BJ (cell line): ENCODE data around the gene ERC1. TPM values are rescaled to one million over a fixed set of nuclear protein-coding genes. Genes with fewer than 3 reads are reported as not detected.

Source experiments
- CTCF ChIA-PET: fragments of 350-600 bp; formaldehyde crosslinking; extraction: SDS; loops from one replicate; lab custom pipeline; 2021; ENCODE audit warnings: antibody characterized with exemption, inconsistent platforms; lab: Yijun Ruan, JAX
- POLR2A ChIA-PET: fragments of 300-600 bp; sonication (Branson Sonifier 250); formaldehyde crosslinking; extraction: SDS; loops from one replicate; lab custom pipeline; 2021; ENCODE audit warnings: antibody characterized with exemption; lab: Charles Lee
- DNase-seq: peaks from one replicate; pipeline ENCODE4 v3.0.0-alpha.2; 2011; ENCODE audit warnings: low read depth
- H3K27me3 ChIP-seq: 2 replicates; pipeline ENCODE4 v1.6.0; 2011; ENCODE audit warnings: low read length; ENCODE audit not compliant: control insufficient read depth, insufficient read depth
- H3K36me3 ChIP-seq: 2 replicates; pipeline ENCODE4 v1.5.1; 2011; ENCODE audit warnings: low read length; ENCODE audit not compliant: control insufficient read depth, insufficient read depth
- H3K4me3 ChIP-seq: 2 replicates; pipeline ENCODE4 v1.5.1; 2011; ENCODE audit warnings: low read depth, mild to moderate bottlenecking, control low read depth, low read length
- polyA plus RNA-seq: library from polyadenylated mRNA; depleted of rRNA; stranded (reverse); fragments of >200 nt; gene quantifications from 2 replicates; pipeline ENCODE4 v1.2.3, GENCODE V29; 2011
- TF ChIP-seq, protein P1 (sequence below): IDR thresholded peaks from 2 replicates; pipeline ENCODE4 v1.5.1; 2011; ENCODE audit warnings: low read depth, mild to moderate bottlenecking, control low read depth, inconsistent platforms, low read length, moderate library complexity; ENCODE audit not compliant: insufficient read depth

ERC1 gene
- polyA plus RNA-seq, 1 experiment, result 14.5 TPM

DNA sequence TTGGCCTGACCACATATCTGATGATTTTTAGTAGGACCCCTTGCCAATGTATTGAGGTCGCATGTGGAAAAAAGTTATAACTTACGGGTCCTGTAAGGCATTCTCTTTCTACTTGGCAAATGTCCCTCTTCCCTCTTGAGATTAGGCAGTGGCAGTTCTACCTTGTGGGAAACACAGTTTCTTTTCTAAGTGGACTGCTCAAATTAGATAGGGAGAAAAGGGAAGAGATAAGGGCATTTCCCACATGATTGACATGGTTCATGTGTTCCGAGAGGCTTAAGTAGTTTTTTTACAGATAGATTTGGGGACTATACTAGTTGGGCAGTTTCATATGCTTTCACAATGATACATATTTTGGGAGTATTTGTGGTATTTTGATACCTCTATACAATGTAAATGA lies 448.7 kb downstream of the ERC1 start:
- TF ChIP-seq, protein P1, sequence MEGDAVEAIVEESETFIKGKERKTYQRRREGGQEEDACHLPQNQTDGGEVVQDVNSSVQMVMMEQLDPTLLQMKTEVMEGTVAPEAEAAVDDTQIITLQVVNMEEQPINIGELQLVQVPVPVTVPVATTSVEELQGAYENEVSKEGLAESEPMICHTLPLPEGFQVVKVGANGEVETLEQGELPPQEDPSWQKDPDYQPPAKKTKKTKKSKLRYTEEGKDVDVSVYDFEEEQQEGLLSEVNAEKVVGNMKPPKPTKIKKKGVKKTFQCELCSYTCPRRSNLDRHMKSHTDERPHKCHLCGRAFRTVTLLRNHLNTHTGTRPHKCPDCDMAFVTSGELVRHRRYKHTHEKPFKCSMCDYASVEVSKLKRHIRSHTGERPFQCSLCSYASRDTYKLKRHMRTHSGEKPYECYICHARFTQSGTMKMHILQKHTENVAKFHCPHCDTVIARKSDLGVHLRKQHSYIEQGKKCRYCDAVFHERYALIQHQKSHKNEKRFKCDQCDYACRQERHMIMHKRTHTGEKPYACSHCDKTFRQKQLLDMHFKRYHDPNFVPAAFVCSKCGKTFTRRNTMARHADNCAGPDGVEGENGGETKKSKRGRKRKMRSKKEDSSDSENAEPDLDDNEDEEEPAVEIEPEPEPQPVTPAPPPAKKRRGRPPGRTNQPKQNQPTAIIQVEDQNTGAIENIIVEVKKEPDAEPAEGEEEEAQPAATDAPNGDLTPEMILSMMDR, result no peak
- ChIA-PET CTCF (no interaction called here), POLR2A (no interaction called here)
- Histone ChIP-seq H3K27me3 (no peaks in the 10 kb centered on the region), H3K36me3 (no peaks in the 10 kb centered on the region), H3K4me3 (no peak overlapping the region)
- DNase-seq, result no peak

- TF ChIP-seq, protein P1, result no peak
- no peaks in the 10 kb centered on the region for H3K36me3 ChIP-seq
- no peaks in the 10 kb centered on the region for H3K27me3 ChIP-seq
- DNase-seq, result peak; percentile 45
- ChIA-PET POLR2A (no interaction called here), CTCF (no interaction called here)
- H3K4me3 ChIP-seq, result no peak overlapping the region
These were observed 452.6 kb downstream of the ERC1 start for GRCh38 chr12:1443421-1444141.

GRCh38 chr12:1444142-1444516 lies 453.1 kb downstream of the ERC1 start:
- TF ChIP-seq, protein P1, result no peak
- H3K4me3 ChIP-seq, result no peak overlapping the region
- POLR2A ChIA-PET, result no interaction called here
- CTCF ChIA-PET, result no interaction called here
- H3K27me3 ChIP-seq, result no peaks in the 10 kb centered on the region
- peaks cover 1% of the 10 kb centered on the region; the same call in 1 of the 2 replicates for H3K36me3 ChIP-seq
- DNase-seq, result no peak

GRCh38 chr12:1445807-1446206 lies 454.8 kb downstream of the ERC1 start:
- no peak for DNase-seq
- ChIA-PET CTCF (interaction anchor here (1.9 kb wide), 1 partner anchor 10 kb away, joined by 4 read pairs; no protein-coding TSS in a partner anchor), POLR2A (no interaction called here)
- TF ChIP-seq, protein P1, result no peak
- Histone ChIP-seq H3K27me3 (no peaks in the 10 kb centered on the region), H3K36me3 (peaks cover 1% of the 10 kb centered on the region; the same call in 1 of the 2 replicates), H3K4me3 (no peak overlapping the region)

DNA sequence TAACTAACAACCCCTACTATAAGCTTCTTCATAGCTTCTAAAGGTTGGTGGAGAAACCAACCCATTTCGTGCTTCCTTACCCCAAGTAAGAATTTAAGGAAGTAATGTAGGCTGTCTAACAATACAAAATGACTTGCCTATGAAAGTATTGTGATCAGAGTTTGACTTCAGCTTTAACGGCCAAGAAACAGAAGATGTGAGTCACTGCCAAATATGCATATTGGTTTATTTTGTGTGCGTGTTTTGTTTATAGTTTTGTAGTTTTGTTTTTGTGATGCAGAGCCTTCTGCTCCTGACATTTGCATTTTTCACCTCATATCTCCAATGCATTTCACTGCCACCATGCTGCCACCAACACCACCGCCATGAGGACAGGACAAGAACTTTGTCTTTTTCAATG lies 457.3 kb downstream of the ERC1 start:
- Histone ChIP-seq H3K27me3 (no peaks in the 10 kb centered on the region), H3K36me3 (peaks cover 1% of the 10 kb centered on the region; the same call in 1 of the 2 replicates), H3K4me3 (no peak overlapping the region)
- ChIA-PET POLR2A (no interaction called here), CTCF (interaction anchor here (1.7 kb wide), 1 partner anchor 9 kb away, joined by 5 read pairs; no protein-coding TSS in a partner anchor)
- TF ChIP-seq, protein P1, result no peak
- DNase-seq, result no peak
